DND-41 (cell line): ENCODE measurements around the gene MT3.

Experiments used
- CTCF ChIP-seq: IDR thresholded peaks from 2 replicates; pipeline ENCODE4 v1.5.1; 2012; ENCODE audit warnings: borderline replicate concordance, low read length, moderate library complexity, mild to moderate bottlenecking; ENCODE audit not compliant: poor library complexity, severe bottlenecking; ENCODE audit errors: extremely low read depth
- EZH2 ChIP-seq: IDR thresholded peaks from 3 replicates; pipeline ENCODE4 v1.6.1; 2012; ENCODE audit warnings: borderline replicate concordance, low read depth, mild to moderate bottlenecking, moderate library complexity, low read length, inconsistent platforms; ENCODE audit not compliant: severe bottlenecking

GRCh38 chr16:56635441-56635967, 46.2 kb downstream of the MT3 start:
- TF ChIP-seq CTCF = no peak
- TF ChIP-seq EZH2 = no peak
